CD4-positive, alpha-beta T cell treated with Interleukin-1 beta for 1 hour (primary cell): ENCODE data around the gene TRAF3.
"Not testable (repeated sequence)": the region's sequence is repeated elsewhere in the genome, so short reads cannot be mapped to it uniquely, and the experiment has no call there.

Source experiments
- DNase-seq, 2 donors: peaks; one replicate each; pipeline ENCODE4 v3.0.0-alpha.2; 2020 to 2022

TRAF3 gene

DNA sequence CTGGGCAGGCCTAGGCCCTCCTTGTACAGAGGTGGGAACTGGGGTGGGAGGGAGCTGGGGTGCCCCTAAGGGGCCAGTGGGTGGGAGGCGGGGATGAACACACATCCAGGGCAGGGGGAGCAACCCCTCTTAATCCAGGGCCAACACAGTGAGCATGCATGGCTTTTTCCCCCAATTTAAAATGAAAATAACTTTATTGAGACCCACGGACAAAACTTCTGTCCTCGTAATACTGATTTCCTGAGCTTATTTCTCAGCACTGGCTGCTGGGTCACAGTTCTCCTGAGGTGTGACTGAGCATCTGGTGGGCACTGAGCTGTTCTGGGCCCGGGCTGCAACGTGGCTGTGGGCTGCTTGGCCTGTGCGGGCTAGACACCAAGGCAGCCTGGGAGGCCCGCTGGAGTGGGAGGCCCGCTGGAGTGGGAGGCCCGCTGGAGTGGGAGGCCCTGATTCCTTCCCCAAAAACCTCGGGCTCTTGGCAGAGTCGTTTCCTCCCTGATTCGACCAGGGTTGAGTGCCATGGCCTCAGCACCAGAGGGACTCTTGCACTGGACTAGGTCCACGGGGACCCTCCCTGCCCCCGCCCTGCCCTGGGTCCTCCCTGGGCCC lies 24.9 kb upstream of the TRAF3 start:
- DNase-seq: no peak

DNA sequence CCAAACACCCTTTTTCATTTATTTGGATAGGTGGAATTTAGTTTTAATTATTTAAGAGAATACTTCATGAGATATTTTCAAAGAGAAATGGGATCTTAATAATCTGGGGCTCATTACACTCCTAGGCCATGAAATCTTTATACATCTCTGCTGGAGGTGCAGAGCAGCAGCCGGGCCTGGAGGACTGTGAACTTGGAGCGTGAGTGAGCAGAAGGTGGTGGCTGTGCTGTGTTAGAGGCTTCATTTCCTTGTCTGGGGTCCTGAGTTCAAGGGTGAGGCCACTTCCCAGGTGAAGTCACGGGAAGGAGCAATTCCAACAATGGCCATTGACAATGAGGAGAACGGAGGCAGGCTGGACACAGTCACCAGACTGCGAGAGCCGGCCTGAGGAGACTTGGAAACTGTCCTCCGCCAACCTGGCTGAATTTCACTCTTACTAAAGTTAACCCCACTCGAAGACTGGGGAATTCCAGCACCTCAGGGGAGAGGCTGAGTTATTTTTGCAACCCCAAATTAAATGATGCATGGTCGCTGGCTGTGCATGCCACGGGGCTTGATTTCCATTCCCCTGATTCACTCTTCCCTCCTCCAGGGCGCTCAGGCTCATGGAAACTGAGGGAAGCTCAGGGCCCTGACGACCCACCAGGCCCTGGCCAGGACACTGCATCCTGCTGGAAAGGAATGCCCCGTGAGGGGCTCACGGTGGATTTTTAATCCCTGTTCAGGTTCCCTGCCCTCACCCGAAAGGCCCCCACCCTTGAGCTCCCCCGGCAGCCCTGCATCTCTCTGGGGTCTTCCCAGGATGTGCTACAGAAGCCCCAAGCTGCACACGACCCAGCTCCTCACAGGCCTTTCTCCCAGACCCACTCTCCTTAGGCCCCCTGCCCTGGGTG lies 22.6 kb upstream of the TRAF3 start:
- no peak for DNase-seq

DNA sequence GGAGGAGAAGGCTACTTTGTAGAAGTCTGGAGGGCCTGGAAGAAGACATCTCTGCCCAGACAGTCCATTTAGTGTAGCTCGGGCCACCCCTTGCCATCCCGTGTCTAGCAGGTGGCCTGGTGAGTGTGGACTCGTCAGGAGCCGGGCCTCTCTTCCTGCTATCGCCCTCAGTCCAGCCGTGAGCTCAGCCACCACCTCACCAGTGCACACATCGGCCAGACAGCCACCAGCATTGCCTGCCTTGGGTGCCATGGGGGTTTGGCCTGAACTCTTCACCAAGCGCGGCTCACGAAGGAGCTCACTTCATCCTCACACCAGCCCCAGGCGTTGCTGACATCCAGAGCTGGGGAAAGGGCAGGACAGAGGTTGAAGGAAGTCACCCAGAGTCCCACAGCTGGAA lies 19.6 kb upstream of the TRAF3 start:
- DNase-seq: no peak

DNA sequence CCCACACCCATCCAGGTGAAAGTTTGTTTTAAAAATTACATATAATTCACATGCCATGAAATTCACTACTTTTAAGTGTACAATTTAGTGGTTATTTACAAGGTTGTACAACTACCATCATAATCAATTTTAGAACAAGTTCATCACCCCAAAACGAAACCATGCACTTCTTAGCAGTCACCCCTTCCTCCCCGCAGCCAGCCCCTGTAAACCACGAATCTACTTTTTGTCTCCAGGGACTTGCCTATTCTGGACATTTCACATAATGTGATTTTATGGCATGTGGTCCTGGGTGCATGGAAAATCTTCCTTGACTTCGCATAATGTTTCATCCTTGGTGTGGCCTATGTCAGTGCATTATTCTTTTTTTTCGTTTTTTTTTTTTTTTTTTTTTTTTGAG lies 19.2 kb upstream of the TRAF3 start:
- DNase-seq: no peak

DNA sequence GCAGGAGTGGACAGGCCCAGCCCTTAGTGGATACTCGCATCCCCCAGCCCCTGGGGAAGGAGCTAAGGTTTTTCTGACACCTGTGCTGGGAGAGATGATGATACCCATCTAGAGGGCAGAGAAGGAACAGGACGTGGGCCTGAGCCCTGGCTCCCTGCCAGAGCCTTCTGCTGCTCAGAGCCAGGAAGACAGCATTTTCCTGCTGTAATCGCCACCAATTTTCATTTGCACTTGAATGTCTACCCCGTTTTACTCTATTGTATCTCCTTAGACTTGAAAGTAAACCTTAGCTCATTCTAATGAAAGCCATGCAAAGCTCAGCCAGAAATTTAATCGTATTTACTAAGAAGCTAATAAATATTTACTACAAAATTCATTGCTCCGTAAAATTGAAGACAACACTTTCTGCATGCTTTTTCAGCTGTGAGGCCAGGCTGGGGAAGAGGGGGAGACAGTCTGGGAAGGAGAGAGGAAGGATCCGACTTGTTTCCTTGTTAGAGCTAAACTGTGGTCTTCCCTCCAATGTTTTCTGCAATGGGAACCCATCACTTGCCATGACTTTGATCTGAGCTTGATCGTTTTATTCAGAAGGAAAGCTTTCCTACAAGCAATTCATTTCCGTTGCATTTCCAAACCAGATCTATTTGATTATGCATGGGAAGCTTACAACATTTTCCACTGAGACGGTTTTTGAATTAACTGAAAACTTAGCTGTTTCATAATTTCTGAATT lies 17.6 kb upstream of the TRAF3 start:
- DNase-seq: no peak

DNA sequence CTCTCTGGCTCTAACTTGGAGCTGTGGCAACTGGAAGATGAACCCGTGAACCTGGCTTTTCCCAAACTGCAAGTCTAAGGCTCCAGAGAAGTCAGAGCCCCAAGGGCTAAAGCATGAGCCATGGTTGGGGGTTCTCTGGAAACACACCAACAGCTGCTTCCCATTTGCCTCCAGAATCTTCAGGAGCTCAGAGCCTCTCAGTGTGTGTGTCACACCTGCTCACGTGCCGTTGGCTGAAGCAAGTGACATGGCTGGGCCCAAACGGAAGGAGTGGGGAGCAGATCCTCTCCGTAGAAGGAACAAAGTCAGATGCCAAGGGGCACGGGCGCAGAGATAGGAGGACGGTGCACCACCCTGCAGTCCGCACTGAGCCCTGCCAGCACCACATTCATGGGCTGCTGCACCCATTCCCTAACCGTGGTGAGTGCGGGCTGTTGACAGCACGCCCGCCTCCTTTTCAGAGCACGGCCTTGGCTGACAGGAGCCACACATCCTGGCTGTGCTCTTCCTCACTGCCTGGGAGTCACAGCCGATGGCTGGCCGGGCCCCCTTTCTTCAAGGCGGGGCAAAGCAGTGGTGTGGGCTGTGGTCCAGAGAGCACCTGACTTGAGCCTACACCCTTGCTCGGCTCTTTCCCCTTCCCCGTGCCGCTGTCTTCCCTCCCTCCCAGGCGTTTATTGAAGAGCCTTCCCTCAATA lies 16.6 kb upstream of the TRAF3 start:
- no peak for DNase-seq

DNA sequence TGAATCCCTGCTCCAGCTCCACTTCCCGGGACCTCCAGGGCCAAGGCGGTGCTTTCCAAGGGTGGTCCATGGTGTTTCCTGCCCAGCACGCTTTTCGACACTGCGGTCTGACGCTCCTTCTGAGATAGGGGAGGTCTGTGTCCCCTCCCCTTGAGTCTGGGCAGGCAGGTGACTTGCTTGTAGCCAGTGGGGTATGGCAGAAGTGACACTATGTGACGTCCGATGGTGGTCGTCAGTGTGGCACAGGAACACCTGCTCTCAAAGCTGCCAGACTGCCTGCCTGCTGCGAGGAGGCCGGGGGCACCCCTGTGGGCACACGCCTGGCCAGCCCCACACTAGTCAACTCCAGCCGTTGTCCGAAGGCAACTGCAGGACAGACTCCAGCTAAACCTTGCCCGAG lies 16.0 kb upstream of the TRAF3 start:
- DNase-seq: no peak

DNA sequence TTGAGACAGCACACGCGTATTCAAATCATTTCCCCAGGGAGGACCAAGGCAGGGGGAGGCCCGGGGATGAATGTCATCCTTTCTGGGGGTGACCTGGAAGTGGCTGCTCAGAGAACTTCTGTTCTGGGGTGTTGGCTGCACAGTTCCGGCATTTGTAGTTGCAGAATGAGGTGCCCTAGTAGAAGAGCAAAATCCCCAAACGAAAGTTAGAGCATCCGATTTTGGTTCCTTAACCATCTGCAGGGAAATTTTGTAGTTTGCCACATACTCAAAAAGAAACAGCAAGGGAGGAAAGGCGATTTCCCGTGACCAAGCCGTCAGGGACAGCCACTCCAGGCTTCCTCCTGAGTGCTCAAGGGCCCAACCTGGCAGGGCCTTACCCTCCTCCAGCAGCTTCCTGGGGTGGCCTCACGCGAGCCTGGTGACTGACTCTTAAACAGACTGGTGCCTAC lies 13.0 kb upstream of the TRAF3 start:
- DNase-seq: no peak

DNA sequence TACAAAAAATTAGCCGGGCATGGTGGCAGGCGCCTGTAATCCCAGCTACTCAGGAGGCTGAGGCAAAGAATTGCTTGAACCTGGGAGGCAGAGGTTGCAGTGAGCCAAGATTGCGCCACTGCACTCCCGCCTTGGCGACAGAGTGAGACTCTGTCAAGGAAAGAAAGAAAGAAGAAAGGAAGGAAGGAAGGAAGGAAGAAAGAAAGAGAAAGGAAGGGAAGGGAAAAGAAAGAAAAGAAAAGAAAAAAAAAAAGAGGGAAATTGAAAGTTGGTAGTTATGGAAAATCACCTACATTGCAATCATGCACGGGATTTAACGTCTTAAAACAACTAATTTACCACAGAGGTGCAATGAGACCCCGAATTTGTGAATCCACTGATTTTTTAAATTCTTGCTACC lies 11.5 kb upstream of the TRAF3 start:
- not testable (repeated sequence) for DNase-seq

DNA sequence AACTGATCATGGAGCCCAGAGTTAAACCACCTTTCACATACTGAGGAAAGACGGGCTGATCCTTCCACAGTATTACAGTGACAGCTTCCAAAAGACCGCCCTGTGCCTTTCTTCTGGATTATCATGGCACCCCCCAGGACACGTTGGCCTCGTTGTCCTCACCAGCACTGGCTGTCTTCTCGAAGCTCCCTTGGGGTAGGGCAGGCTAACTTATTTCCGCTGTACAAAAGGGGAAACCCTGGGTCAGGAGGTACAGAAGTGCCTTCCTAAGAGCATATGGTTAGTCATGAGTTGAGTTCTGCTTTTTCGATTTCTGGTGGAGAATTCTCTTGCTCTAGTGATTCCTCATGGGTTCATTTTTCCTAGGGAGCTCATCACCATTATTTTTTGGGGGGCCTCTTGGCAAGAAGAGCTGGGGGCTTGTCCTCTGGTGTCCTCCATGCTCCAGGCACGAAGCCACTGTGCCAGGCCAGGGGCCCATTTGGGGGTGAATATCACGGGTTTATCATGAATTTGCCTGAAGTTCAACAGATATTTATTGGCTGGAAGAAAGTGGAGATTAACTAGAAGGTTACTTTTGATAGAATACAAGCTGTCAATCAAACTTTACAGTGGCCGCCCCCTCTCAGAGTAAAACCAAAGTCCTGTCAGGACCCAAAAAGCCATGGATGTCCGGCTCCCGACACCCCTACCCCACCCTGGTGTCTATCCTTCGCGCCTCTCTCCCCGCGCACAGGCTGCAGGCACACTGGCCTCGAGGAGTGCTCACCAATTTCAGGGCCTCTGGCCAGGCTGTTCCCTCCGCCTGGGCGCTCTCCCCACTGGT lies 8.8 kb upstream of the TRAF3 start:
- DNase-seq: peak in 1 of 2 donors; percentile 73

DNA sequence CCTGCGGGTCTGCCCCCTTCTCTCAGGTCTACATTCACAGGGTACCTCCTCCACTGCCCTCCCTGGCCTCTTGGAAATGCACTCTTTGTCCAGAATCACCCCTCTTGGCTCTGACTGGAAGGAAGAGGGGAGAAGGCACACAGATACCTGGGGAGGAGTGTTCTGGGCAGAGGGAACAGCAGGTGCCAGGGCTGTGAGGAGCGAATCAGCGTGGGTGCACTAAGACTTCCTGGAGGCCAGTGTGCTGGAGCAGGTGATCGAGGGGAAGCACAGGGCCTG lies 8.3 kb upstream of the TRAF3 start:
- DNase-seq: no peak

DNA sequence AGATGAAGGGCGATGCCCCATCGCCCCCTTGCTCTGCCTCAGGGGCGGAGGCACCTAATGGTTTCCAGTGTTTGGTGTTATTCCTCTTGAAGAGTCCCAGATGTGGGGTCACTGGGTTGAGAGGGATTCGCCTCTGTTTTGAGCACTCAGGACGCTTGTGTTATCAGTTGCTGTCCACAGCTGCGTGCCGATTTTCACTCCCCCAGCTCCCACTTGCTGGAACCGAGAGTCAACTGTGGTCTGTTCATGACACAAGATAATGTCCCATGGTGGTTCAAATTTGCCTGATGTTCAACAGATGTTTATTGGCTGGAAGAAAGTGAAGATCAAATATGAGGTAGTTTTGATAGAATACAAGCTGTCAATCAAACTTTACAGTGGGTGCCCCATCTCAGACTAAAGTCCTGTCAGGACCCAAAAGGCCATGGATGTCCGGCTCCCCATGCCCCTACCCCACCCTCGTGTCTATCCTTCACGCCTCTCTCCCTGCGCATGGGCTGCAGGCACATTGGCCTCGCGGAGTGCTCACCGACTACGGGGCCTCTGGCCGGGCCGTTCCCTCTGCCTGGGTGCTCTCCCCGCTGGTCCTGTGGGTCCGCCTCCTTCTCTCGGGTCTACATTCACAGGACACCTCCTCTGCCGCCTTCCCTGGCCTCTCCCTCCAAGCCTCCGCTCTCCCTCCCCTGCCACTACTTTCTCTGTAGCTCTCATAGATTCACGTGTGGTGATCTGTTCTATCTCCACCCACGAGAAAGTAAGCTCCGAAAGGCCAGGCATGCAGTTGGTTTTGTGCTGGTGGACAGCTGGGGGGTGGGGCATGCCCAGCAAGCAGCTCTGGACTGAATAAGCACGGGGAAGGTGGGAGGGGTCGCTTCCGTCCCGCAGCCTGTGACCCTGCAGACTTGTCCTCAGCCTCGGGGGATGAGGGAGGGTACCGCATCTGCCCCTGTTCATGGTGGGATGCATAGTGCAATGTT lies 6.8 kb upstream of the TRAF3 start:
- no peak for DNase-seq

DNA sequence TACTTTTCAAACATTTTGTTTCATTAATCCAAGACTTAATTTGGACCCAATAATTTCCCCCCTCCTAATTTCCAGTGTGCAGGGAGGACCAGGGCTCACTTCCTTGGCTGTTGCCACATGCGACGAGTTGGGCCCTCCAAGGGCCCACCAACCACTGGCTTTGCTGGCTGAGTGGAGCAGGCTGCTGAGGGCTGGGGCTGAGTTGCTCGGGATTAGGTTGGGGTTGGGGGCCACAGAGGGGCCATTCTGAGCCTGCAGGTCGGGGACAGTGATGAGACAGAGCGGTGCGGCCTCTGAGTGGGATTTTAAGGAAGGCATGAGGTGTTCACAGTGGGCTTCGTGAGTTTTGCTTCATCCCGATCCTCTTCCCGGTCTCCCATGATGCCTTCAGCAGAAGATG lies 6.1 kb upstream of the TRAF3 start:
- no peak for DNase-seq

DNA sequence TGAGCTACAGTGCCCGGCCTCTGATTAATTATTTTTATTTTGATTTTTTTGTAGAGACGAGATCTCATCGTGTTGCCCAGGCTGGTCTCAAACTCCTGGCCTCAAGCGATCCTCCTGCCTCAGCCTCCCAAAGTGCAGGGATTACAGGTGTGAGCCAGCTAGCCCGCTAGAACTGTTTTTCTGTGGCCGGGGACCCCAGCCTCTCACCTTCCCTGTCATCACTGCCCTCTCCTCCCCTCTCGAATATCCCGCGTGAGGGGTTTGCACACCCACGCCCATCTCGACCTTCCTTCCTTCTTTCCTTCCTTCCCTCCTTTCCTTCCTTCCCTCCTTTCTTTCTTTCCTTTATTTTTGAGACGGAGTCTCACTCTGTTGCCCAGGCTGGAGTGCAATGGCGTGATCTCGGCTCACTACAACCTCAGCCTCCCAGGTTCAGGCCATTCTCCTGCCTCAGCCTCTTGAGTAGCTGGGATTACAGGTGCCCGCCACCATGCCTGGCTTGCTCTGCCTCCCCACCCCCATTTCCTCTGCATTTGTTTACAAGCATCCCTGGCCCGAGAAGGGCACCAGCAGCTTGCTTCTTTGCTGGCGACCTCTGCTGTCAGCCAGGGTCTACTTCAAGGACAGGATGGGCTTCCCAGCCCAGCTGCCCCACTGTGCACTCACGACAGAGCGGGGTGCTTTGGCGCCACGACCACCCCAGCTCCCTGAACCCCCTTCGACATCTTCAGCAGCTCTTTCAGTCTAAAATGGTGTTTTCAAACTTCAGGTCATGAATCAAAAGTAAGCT lies 4.3 kb upstream of the TRAF3 start:
- DNase-seq: no peak

DNA sequence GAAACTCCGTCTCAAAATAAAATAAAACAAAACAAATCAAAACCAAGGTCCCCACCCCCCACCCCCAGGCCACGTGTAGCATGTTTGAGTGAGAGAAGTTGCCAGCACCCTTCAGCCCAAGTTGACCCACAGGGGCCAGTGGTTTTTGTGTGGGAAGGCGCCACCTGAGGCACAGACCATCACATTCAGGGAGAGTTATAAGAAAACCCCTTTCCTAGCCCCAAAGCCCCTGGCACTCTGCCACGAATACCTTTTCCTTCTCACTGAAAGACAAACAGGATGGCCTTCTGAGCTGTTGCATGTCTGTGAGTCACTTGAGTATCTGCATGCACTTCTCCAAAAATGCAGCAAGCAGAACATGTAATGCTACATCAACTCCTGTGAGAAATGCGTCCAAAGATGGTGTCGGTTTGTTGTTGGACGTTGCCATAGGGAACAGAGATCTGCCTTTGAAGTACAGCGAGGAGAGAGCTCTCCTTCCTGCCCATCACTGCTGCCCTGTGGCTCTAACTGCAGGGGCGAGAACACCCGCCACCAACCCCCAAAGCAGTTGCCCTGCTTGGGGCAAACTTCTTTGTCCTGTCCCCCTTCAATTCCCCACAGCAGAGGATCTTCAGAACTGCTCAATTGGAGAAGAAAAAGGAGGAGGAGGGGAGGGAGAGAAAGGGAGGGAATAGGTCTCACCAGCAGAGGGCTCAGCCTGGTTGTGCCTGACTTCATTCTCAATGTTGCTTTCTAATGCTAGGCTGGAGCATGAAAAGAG lies 2.7 kb upstream of the TRAF3 start:
- peak; percentile 76 to 78 for DNase-seq

DNA sequence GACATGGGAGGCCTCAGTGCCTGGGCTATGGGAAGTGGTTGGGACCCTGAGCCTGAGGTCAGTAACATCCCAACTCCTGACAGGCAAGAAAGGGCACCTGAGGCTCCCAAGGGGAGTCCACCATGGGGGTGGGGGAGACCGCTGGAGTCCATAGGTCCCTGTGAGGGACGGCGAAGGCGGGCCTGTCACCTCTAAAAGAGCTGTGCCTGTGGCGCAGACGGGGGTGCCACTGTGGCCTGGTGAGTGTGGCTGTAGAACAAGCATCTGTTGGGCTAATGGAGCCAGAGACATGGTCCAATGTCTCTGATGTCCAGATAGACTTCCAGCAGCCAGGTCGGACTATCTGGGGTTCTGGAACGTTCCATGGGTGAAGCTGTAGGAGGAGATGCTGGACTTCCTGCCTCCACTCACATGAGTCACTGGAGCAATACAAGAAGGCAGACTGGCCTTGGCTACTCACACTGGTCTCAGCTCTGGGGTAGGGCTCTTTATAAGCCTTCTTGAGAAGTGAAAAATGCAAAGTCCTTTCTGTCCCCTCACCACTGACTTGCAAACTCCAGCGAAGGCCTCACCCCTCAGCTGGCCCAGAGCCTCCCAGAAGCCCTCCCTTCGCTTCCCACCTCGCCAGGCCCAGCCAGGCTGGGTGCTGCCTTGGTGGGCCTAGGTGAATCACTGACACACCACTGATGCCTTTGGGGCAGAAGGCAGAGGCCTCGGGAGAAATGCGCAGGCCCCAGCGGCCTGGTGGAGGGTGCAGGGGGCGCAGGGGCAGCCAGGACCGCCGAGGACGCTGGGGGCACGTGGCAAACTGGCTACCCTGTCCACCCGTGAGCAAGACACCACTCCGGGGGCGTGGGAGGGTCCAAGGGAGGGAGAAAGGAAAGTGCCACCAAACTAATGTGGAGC lies 1.1 kb upstream of the TRAF3 start:
- peak in 1 of 2 donors; percentile 28 for DNase-seq

DNA sequence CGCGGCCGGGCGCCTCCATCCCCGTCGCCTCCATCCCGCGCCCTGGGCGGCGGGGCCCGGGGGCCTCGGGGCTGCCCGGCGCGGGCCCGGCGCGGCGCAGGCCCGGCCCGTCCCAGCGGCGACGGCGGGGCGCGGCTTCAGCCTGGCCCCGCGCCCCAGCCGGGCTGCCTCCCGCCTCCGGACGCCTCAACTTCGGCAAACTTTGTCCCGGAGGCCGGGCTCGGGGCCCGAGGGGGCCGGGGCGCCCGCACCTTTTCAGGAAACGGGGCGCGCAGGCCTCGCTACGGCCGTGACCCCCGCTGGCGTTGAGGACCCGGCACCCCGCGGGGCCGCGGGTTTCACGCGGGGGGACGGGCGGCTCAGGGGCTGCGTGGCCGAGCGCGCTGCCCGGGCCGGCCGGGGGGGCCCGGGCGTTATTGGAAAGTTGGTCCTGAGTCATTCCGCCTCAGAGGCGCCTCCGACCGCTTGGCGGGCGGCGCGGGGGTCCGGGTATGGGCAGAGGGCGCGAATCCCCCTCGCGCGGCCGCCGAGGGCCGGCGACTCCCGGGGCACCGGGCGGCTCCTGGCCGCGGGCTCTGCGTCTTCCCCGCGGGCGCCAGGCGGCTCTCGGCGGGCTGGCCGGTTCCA lies 575 bp downstream of the TRAF3 start:
- DNase-seq: no peak
